ENCODE results near the gene G6PC3.
A peak's percentile ranks its signal among the peaks of the same experiment; 100 is the strongest.
"Not testable (repeated sequence)": the region's sequence is repeated elsewhere in the genome, so short reads cannot be mapped to it uniquely, and the experiment has no call there.

The G6PC3 gene

GRCh38 chr17:44070455-44071197 lies at the start of gene G6PC3:
TSS of gene G6PC3 (plus strand) at chr17:44070735. CDS start at chr17:44070966, 231 bp downstream.
- peak; percentile 87 to 88 for DNase-seq

GRCh38 chr17:44021227-44021626 lies 49.3 kb upstream of the G6PC3 start:
- not testable (repeated sequence) for DNase-seq

GRCh38 chr17:44022246-44022645 lies 48.3 kb upstream of the G6PC3 start:
- DNase-seq: no peak

GRCh38 chr17:44023545-44024270 lies 46.8 kb upstream of the G6PC3 start:
- no peak for DNase-seq

- DNase-seq: no peak
Observed at GRCh38 chr17:44024271-44024663, 46.3 kb upstream of the G6PC3 start.

GRCh38 chr17:44024853-44025252 lies 45.7 kb upstream of the G6PC3 start:
- DNase-seq: no peak

GRCh38 chr17:44029736-44030135 lies 40.8 kb upstream of the G6PC3 start:
- DNase-seq: no peak

- DNase-seq: no peak
Observed at GRCh38 chr17:44030482-44030881, 40.1 kb upstream of the G6PC3 start.

- DNase-seq: no peak
Observed at GRCh38 chr17:44033861-44034408, 36.6 kb upstream of the G6PC3 start.

GRCh38 chr17:44034688-44035087 lies 35.8 kb upstream of the G6PC3 start:
- DNase-seq: not testable (repeated sequence)

- no peak for DNase-seq
Observed at GRCh38 chr17:44037471-44037870, 33.1 kb upstream of the G6PC3 start.

- no peak for DNase-seq
Observed at GRCh38 chr17:44038604-44039011, 31.9 kb upstream of the G6PC3 start.

- no peak for DNase-seq
Observed at GRCh38 chr17:44039829-44040635, 30.5 kb upstream of the G6PC3 start.

- peak in 1 of 2 donors; percentile 19 for DNase-seq
Observed at GRCh38 chr17:44043272-44043696, 27.3 kb upstream of the G6PC3 start.

GRCh38 chr17:44044071-44044470 lies 26.5 kb upstream of the G6PC3 start:
- no peak for DNase-seq

GRCh38 chr17:44045486-44045885 lies 25.0 kb upstream of the G6PC3 start:
- DNase-seq: no peak

GRCh38 chr17:44046893-44047292 lies 23.6 kb upstream of the G6PC3 start:
- DNase-seq: not testable (repeated sequence)

GRCh38 chr17:44049294-44050060 lies 21.1 kb upstream of the G6PC3 start:
- no peak for DNase-seq

GRCh38 chr17:44053125-44053872 lies 17.2 kb upstream of the G6PC3 start:
- no peak for DNase-seq

- no peak for DNase-seq
Observed at GRCh38 chr17:44059101-44059892, 11.2 kb upstream of the G6PC3 start.

- no peak for DNase-seq
Observed at GRCh38 chr17:44061446-44061845, 9.1 kb upstream of the G6PC3 start.
